GM19099 (cell line): ENCODE results near the gene TFF2.

Experiments used
- POLR2A ChIP-seq: IDR thresholded peaks from 3 replicates; pipeline ENCODE4 v1.6.1; 2011; ENCODE audit warnings: low read depth; ENCODE audit not compliant: insufficient read length; ENCODE audit errors: extremely low read depth

The TFF2 gene

DNA sequence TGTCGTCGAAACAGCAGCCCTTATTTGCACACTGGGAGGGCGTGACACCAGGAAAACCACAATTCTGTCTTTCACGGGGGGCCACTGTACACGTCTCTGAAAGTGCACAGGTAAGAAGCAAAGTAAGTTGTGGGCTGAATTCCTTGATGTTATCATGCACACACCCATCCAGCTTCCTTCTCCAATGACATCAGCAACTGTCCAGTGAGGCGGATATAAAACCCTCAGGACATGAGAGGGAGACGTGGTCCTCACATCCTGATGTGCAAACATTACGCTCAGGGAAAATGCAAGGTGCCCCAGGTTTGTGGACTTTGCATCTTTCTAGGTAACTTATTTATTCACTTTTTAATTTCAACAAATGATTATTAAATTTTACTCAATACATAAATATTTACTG, 12.5 kb upstream of the TFF2 start:
- no peak for TF ChIP-seq POLR2A

DNA sequence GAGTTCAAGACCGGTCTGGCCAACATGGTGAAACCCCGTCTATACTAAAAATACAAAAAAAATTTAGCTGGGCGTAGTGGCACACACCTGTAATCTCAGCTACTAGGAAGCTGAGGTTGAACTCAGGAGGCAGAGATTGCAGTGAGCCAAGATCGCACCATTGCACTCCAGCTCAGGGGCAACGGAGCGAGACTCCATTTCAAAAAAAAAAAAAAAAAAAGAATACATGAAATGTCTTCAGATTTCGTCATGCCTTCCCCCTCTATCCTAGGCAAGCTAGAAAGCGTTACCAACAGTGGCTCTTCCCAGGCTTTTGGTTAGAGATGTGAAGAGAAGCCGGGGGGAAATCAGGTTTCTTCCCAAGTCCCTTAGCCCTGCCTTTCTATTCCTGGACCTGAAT, 11.9 kb upstream of the TFF2 start:
- TF ChIP-seq POLR2A = no peak

DNA sequence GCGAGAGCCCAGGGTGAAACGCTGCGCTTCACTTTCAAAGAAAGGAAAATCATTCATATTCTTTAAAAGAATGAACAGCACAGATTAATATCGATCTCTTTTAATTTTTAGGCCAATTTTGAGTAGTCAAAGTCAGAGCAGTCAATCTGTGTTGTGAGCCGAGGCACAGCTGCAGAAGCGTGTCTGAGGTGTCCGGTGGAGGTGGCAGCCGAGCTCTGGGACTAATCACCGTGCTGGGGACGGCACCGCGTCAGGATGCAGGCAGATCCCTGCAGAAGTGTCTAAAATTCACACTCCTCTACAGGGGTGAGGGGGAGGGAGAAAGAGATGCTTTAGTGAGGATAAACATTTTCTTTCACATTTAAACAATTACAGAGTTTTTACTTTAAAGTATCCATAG, 11.4 kb upstream of the TFF2 start:
- TF ChIP-seq POLR2A = no peak

DNA sequence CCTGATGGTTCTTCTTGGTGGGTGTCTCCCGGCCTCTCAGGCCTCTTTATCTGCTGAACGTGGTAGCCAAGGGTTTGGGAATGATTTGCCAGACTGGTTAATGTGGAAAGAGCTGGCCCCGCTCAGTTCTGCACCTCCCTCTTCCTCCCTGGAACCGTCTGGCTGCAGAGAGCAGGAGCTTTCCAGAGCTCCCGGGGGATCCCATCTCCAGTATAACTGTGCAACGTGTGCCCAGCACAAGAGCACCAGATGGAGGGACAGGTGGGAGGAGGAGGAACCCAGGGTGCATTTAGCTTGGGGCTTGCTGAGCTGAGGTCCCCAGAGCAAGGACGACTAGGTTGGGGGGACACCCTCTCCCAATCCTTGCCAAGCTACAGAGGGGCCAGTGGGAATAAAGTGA, 10.5 kb upstream of the TFF2 start:
- TF ChIP-seq POLR2A = no peak

DNA sequence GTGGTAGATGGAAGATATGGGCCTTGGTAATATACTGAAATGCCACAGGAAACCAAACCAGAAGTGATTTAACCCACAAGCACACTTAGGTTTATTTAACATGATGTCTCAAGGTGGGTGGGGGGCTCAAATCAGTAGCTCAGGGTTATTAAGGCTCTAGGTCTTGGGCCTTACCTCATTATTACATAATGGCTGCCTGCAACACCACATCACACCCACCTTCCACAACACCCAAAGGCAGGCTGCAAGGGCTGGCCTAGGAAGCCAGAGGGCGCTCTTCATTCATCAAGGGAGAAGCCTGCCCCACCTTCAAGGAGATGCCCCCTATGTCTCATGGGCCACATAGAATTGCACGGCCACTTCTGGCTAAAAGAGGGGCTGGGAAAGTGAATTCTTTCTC, 9.5 kb upstream of the TFF2 start:
- no peak for TF ChIP-seq POLR2A

DNA sequence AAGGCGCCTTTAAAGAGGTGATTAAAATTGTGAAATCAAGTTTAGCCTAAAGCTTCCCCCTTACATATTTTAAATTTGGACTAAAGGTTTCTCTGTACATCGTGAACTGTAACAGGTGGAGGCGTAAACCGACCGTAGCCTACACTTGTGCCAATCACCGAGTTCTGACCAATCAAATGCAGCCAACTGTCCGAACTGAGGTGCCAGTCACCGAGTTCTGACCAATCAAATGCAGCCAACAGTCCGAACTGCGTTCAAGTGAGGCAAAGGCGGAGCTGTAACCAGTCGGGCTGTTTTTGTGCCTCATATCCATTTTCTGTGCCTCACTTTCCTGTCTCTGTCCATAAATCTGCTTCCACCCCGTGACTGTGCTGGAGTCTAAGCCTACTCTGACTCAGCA, 8.1 kb upstream of the TFF2 start:
- no peak for TF ChIP-seq POLR2A

DNA sequence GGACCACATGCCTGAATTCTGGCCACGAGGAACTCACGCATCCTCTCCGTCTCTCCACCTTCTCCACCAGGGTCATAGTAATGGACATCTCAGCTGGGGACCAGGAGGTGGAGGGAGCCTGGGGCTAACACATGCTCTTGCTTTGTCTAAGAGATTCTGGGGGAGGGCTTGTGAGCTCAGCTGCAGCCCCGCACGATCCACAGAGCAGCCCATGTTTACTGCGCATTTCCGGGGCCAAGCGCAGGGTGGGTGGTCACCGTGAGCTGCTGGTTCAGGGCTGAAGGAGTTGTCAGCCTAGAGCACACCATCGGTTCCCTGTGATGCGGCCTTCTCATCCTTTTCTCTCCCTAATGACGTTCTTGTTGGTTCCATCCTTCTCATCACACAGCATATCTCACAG, 7.5 kb upstream of the TFF2 start:
- no peak for TF ChIP-seq POLR2A

DNA sequence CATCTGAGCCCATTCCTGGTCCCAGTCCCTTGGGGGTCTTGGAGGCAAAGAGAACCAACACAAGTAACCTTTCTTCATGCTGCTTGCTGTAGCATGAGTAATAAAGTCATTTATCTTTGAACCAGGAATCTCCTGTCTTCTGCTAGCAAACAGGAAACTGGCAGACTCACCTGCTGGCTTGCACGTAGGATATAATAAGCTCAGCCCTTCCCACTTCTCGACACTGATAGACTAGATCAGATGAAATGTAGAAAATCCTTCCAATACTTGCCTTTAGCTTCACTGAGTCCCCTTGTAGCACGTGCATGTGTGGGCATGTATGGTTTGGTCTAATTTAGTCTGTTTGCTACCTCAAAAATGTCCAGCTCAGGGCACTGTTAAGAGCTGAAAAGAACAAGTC, 6.5 kb upstream of the TFF2 start:
- no peak for TF ChIP-seq POLR2A

DNA sequence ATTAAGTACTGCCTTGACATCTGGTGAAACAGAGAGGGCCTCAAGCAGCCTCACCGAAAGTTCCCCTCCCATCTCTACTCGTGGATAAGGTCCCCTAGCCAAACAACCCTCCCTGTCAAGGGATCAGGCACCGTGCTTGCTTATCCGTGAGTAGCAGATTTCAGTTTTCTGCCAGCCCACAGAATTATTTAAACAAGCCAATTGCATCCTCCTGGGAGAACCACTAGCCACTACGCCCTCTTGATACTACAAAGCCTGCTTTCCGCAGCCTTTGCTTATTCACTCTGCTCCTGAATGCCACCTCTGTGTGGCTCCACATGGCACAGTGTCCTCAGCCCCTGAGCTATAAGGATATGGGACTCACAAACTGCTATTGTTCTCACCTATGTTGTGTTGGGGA, 5.9 kb upstream of the TFF2 start:
- TF ChIP-seq POLR2A = no peak

DNA sequence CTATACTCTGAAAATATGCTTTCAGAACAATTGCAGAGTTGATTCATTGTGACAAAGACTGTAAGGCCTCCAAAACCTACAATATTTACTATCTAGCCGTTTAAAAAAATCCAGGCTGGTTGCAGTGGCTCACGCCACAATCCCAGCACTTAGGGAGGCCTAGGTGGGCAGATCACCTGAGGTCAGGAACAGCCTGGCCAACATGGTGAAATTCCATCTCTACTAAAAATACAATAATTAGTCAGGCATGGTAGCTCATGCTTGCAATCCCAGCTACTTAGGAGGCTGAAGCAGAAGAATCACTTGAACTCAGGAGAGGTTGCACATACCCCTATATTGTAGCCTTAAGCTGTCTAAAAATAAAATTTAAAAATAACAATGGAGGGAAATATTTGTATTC, 5.3 kb upstream of the TFF2 start:
- TF ChIP-seq POLR2A = no peak

DNA sequence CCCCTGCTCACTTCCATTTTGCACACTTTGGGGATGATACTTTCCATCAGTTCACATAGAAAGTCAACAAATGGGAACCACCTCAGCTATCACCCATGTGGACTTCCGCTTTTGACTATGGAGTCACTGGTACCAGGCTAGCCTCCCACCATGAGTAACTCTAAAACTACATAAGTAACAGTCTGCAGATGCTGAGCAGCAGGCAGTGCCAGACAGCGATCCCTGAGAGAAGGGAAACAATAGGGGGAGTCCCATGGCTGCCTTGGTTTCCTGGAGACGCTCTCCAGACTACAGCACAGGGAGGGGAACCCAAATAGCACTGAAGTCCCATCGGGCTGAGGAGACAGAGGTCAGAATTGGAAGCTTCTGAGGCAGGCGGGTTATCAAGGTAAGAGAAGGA, 2.8 kb upstream of the TFF2 start:
- no peak for TF ChIP-seq POLR2A

DNA sequence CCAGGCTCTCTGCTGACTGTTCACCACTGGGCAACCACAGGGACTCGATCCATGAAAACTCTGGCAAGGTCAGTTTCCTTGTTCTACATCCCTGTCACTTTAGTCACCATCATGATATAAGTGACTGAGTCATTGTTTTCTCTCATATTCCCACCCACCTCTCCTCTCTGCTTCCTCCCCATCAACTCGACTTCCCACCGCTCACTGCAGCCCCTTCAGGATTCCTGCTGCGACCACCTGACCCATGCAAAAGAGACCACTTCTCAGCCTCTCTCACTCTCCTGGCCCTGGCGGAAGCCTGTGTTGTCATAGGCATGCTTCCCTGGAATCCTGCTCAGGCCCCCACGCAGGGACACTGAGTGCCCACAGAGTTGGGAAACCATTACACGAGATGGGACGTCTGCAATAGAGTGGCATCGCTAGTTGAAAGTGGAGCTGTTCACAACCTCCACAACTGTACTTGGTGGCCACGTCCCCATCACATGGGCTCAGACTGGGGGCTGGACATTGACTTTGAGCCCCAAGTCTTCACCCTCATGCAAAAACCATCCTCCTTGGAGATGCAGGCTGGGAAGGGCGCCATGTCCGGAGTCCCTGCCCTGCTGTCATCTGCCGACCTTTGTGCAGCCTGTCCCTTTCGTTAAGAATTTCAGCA, 1.8 kb upstream of the TFF2 start:
- TF ChIP-seq POLR2A = no peak

DNA sequence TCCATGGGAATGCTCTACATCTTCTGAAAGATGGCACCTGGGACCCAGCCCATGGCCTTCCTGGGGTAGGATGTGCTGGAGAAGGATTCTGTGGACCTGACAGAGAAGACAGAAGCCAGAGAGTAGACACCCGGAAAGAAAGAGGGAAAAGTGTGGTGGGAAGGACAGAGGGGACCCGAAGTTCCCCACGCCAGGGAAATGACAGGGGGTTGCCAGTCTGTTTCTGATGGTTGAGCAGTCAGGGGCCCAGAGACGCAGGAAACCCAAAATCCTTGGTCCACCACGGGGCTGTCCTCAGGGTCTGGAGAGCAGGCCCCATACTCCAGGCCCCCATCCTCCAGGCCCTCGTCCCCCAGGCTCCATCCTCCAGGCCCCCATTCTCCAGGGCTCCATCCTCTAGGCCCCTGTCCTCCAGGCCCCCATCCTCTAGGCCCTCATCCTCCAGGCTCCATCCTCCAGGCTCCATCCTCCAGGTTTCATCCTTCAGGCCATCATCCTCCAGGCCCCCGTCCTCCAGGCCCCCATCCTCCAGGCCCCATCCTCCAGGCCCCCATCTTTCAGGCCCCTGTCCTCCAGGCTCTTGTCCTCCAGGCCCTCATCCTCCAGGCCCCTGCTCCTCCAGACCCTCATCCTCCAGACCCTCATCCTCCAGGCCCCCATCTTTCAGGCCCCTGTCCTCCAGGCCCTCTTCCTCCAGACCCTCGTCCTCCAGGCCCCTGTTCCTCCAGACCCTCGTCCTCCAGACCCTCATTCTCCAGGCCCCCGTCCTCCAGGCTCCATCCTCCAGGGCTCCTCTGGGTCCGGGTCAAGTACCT, 1.0 kb upstream of the TFF2 start:
- TF ChIP-seq POLR2A = no peak

DNA sequence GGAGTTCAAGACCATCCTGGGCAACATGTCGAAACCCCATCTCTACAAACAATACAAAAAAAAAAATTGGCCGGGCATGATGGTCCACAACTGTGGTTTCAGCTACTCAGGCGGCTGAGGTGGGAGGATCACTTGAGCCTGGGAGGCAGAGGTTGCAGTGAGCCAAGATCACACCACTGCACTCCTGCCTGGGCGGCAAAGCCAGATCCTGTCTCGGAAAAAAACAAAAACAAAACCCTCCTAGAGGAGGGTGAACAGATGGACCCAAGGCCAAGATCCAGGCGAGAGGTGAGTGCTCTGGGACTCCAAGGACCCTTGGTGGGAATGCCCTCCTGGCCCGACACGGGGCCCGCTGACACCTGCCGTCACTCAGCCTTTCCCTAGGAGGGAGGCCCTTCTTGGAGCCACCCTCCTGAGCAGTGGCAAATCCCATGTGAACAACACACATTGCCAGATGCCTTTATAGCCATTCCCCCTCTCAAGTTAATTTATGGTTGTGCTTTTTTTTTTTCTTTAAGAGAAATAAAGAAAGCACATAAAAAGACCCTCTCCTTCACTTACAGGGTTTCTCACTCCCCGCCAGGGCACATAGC, 380 bp downstream of the TFF2 start:
- no peak for TF ChIP-seq POLR2A

DNA sequence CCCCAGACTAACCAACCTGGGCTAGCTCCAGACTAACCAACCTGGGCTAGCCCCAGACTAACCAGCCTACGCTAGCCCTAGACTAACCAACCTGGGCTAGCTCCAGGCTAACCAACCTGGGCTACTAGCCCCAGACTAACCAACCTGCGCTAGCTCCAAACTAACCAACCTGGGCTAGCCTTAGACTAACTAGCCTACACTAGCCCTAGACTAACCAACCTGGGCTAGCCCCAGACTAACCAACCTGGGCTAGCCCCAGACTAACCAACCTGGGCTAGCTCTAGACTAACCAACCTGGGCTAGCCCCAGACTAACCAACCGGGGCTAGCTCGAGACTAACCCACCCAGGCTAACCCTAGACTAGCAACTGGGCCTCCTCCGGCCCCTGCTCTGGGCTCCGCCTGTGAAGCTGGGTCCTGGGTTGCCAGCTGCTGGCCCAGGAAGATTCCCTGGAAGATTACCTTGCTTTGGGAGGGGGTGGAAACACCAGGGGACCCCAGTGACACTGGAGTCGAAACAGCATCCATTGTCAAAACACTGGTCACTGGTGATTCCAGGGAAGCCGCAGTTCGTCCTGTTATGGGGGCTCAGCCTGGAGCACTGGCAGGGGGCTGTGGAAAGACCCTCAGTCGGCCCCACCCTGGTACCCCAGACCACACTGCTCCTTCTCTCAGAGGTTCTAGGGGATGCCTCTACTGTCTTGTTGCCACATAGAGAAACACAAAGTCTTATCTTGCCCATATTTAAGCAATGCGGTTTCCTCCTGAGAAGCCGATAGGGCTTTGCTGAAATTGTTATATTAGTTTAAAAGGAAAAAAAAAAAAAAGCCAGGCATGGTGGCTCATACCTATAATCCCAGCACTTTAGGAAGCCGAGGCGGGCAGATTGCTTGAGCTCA, 1.1 kb downstream of the TFF2 start:
- TF ChIP-seq POLR2A = no peak
